Measurements from ENCODE around the gene WDR62.

GRCh38 chr19:36019061-36019670 lies 35.5 kb upstream of the WDR62 start:
- no peak for TF ChIP-seq CTCF (IDR thresholded peaks at IDR 0.05)
- no peak for TF ChIP-seq POLR2A (IDR thresholded peaks at IDR 0.05)
- TF ChIP-seq EP300 (IDR thresholded peaks at IDR 0.05): no peak

All from ovary (tissue), 3 donors.